Testis (tissue), 2 donors: Measurements from ENCODE around the gene NPIPB6.
"Not testable (repeated sequence)": the region's sequence is repeated elsewhere in the genome, so short reads cannot be mapped to it uniquely, and the experiment has no call there.

Source experiments
- CTCF ChIP-seq, 3 experiments: fragments of 450-650 bp in 2 of 3; fragments of 200-600 bp in 1 of 3; sonication (generic) in 1 of 3; IDR thresholded peaks; one replicate each; pipeline ENCODE4 v1.5.1; 2016 to 2019; ENCODE audit warnings: antibody characterized with exemption in 3 of 3, mild to moderate bottlenecking in 2 of 3, moderate library complexity in 1 of 3
- POLR2A ChIP-seq: fragments of 450-650 bp; IDR thresholded peaks from one replicate; pipeline ENCODE4 v1.6.1; 2017; ENCODE audit warnings: antibody characterized with exemption, mild to moderate bottlenecking, moderate library complexity

DNA sequence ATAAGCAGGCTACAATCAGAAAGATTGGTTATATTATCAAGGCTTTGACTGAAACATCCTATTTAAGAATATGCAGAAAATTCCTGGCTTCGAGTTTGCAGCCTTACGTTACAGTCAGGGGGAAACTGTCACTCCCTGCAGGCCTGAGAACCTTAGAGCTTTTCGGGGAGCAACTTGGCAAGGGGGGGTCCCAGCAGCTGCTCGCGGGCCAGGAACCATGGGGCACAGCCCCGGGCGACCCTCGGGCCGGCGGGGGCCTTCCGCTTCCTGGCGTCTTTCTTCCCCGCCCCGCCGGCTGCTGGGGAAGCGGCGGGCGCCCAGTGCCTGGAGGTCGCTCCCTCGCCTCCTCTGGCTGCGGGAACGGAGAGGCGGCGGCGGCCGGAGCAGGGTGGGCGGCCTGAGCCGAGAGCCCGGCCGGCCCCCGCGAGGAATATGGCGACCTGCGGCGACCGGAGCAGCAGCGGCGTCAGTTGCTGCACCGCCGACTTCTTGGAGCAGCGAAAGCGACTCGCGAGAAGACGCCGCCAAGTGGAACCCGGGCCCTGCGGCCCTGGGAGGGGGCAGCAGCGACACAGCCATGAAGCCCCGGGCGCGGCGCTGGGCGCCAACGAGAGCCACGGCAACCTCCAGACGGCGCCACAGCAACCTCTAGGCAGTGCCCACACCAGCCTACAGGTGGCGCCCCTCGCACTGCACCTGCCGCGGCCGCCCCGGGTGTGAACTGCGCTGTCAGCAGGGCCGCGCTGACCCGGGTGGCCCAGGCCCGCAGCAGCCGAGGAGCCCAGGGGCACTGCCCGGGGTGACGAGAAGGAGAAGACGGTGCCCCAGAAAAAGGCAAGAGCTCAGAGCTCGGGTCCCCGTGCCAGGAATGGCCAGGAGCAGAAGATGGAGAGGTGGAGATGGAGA lies 1.2 kb upstream of the NPIPB6 start:
- not testable (repeated sequence) for TF ChIP-seq CTCF (IDR thresholded peaks at IDR 0.05); POLR2A
